Measurements from ENCODE around the gene AGTR1.

- TF ChIP-seq POLR2A (IDR thresholded peaks at IDR 0.05): no peak
- no peak for TF ChIP-seq EP300 (IDR thresholded peaks at IDR 0.05)
These were observed 42.6 kb downstream of the AGTR1 start for GRCh38 chr3:148740291-148740690.
